Heart left ventricle (tissue), 13 donors: ENCODE data around the gene SSUH2.

Experiments used
- POLR2A ChIP-seq, 2 donors: fragments of 450-650 bp; IDR thresholded peaks; one replicate each; pipeline ENCODE4 v1.6.1; 2017; ENCODE audit warnings: antibody characterized with exemption in 2 of 2, mild to moderate bottlenecking in 2 of 2, moderate library complexity in 2 of 2
- TF ChIP-seq, protein P1 (sequence below), 12 donors: fragments of 200-600 bp; sonication (generic) in 4 of 12; IDR thresholded peaks; one replicate each; pipeline versions ENCODE4 v1.5.0 to v1.8.0; 2018 to 2022; ENCODE audit warnings: antibody characterized with exemption in 12 of 12, mild to moderate bottlenecking in 5 of 12
- donor health status: ischemic (EF 13 %, LVEDD 7.1; RV severe dilation, severe dysfunction).
- donor health status: DM: no; HTN: yes; CAD: no.
- donor health status: DM: no; HTN: no; CAD: no.
- donor health status: ischemic (EF 25% LVEDD 6.9; RV normal size, moderate dysfunction).
- donor health status: ischemic (EF 25% LVEDD 5.7; RV mildly dilated, moderate dysfunction).
- donor health status: ischemic (EF 35%, LVEDD 5.7; RV mildly dilated, moderate dysfunction).
- donor health status: nonischemic (EF 11% LVEDD 7.7; RV severe dilation, severe dysfunction).
- donor health status: DM: yes; HTN: yes; CAD: no.
- donor health status: PGD.
- donor health status: ischemic (EF 29% LVEDD 5.4; RV normal size, mild dysfunction).
- donor health status: nonischemic (EF 23%, LVEDD 6.1; RV moderate dilation, normal function).

DNA sequence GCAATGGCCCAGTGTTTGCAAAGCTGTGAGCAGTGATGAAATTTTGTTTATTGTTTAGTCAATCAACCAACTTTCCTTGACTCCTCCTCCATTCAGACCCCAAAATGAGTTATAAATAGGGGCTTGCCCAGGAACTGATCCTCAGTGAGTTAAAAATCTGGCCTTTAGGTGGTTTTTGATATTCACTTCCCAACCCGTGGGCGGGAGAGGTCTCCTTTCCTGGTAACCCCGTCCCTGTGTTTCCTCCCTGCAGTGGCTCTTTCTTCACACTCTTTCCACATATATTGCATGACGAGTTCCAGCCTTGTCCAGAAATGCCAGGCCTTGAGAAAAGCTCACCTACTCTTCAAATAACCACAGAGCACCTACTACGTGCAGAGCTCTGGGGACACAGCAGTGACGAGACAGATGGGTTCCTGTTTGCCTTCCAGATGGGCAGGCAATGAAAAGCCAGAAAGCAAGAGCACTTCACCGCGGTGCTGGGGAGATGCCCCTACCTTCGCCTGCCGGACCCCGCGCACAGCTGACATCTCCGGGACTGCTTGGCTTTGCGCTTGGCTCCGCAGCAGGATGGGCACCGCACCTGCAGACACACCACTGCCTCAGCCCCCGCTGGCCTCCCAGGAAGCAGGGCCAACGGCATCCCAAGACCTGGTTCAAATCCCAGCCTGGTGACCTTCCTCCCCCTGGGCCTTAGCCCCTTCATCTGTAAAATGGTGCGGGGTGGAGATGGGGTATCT lies 17.2 kb downstream of the SSUH2 start:
- TF ChIP-seq, protein P1, sequence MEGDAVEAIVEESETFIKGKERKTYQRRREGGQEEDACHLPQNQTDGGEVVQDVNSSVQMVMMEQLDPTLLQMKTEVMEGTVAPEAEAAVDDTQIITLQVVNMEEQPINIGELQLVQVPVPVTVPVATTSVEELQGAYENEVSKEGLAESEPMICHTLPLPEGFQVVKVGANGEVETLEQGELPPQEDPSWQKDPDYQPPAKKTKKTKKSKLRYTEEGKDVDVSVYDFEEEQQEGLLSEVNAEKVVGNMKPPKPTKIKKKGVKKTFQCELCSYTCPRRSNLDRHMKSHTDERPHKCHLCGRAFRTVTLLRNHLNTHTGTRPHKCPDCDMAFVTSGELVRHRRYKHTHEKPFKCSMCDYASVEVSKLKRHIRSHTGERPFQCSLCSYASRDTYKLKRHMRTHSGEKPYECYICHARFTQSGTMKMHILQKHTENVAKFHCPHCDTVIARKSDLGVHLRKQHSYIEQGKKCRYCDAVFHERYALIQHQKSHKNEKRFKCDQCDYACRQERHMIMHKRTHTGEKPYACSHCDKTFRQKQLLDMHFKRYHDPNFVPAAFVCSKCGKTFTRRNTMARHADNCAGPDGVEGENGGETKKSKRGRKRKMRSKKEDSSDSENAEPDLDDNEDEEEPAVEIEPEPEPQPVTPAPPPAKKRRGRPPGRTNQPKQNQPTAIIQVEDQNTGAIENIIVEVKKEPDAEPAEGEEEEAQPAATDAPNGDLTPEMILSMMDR (IDR thresholded peaks at IDR 0.05): no peak
- no peak for TF ChIP-seq POLR2A (IDR thresholded peaks at IDR 0.05)
